IPS DF 4.7 (cell line): Measurements from ENCODE around the gene UGT2B10.

Experiments used
- DNase-seq: peaks from one replicate; pipeline ENCODE4 v3.0.0-alpha.2; 2013; ENCODE audit warnings: low spot score; ENCODE audit errors: extremely low read depth

Gene UGT2B10

GRCh38 chr4:68869274-68869773, 53.5 kb downstream of the UGT2B10 start:
- DNase-seq = no peak

GRCh38 chr4:68871809-68872642, 56.2 kb downstream of the UGT2B10 start:
- no peak for DNase-seq

- DNase-seq = no peak
Measured at GRCh38 chr4:68872643-68873502, 57.1 kb downstream of the UGT2B10 start.

GRCh38 chr4:68874507-68874906, 58.7 kb downstream of the UGT2B10 start:
- no peak for DNase-seq

GRCh38 chr4:68877555-68877954, 61.8 kb downstream of the UGT2B10 start:
- no peak for DNase-seq

- DNase-seq = no peak
Measured at GRCh38 chr4:68878048-68878447, 62.3 kb downstream of the UGT2B10 start.
